ENCODE results near the gene MRPS18A.

The MRPS18A gene

GRCh38 chr6:43687437-43688347 is at the start of gene MRPS18A:
Gene MRPS18A (minus strand): TSS chr6:43687791. CDS start chr6:43687779, 12 bp downstream.
- no peak for TF ChIP-seq CTCF (IDR thresholded peaks at IDR 0.05; ENCODE audit: extremely low read depth, insufficient read depth, missing control alignments)
- in situ Hi-C loops (cut with MboI; ENCODE audit: low pct_unique_long_range_greater_than_20kb, low sequenced_read_pairs, unreplicated experiment), result no loop called here
- peak; percentile 90 for DNase-seq (ENCODE audit: low spot score)

- DNase-seq (ENCODE audit: low spot score), result no peak
- in situ Hi-C loops (cut with MboI; ENCODE audit: low pct_unique_long_range_greater_than_20kb, low sequenced_read_pairs, unreplicated experiment), result no loop called here
- TF ChIP-seq CTCF (IDR thresholded peaks at IDR 0.05; ENCODE audit: extremely low read depth, insufficient read depth, missing control alignments), result no peak
Observed at GRCh38 chr6:43736844-43737243, 49.3 kb upstream of the MRPS18A start.

GRCh38 chr6:43736211-43736786 is 48.7 kb upstream of the MRPS18A start:
- no peak for DNase-seq (ENCODE audit: low spot score)
- in situ Hi-C loops (cut with MboI; ENCODE audit: low pct_unique_long_range_greater_than_20kb, low sequenced_read_pairs, unreplicated experiment), result no loop called here
- TF ChIP-seq CTCF (IDR thresholded peaks at IDR 0.05; ENCODE audit: extremely low read depth, insufficient read depth, missing control alignments), result no peak

DNA sequence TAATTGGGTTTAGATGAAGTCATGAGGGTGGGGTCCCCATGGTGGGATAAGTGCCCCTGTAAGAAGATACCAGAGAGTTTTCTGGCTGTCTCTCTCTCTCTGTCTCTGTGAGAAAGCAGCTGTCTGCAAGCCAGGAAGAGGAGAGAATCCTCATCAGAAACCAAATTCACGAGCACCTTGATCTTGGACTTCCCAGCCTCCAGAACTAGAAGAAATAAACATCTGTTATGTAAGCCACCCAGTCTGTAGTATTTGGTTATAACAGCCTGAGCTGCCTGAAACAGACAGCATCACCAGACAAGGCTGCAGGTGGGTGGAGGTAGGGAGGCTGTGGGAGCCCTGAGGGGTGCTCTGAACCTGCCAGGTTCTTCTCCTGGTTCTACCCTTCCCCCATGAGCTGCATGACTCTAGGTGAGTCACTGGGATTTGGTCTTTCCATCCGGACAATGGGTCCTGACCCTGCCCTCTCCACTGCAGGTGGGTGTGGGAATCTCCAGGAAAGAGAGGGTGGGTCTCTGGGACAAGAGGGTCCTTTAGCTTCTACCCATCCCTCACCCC is 48.1 kb upstream of the MRPS18A start:
- in situ Hi-C loops (cut with MboI; ENCODE audit: low pct_unique_long_range_greater_than_20kb, low sequenced_read_pairs, unreplicated experiment), result no loop called here
- no peak for DNase-seq (ENCODE audit: low spot score)
- no peak for TF ChIP-seq CTCF (IDR thresholded peaks at IDR 0.05; ENCODE audit: extremely low read depth, insufficient read depth, missing control alignments)

DNA sequence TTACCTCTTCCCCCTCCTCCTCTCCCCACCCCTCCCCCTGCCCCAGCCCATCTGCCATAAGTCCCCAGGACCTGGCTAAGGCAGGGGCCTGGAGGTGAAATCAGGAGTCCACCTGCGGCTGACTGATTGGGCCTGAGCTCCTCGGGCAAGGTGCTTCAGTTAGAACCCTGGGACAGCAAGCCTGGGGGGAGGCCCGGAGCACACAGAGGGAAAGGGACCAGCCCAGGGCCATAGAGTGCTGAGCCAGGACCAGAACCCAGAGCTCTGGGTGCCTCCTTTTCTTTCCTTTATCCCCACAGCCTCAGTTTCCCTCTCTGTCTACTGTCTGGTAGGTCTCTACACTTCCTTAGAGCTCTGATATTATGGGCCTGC is 46.7 kb upstream of the MRPS18A start:
- in situ Hi-C loops (cut with MboI; ENCODE audit: low pct_unique_long_range_greater_than_20kb, low sequenced_read_pairs, unreplicated experiment), result no loop called here
- no peak for DNase-seq (ENCODE audit: low spot score)
- TF ChIP-seq CTCF (IDR thresholded peaks at IDR 0.05; ENCODE audit: extremely low read depth, insufficient read depth, missing control alignments), result no peak

DNA sequence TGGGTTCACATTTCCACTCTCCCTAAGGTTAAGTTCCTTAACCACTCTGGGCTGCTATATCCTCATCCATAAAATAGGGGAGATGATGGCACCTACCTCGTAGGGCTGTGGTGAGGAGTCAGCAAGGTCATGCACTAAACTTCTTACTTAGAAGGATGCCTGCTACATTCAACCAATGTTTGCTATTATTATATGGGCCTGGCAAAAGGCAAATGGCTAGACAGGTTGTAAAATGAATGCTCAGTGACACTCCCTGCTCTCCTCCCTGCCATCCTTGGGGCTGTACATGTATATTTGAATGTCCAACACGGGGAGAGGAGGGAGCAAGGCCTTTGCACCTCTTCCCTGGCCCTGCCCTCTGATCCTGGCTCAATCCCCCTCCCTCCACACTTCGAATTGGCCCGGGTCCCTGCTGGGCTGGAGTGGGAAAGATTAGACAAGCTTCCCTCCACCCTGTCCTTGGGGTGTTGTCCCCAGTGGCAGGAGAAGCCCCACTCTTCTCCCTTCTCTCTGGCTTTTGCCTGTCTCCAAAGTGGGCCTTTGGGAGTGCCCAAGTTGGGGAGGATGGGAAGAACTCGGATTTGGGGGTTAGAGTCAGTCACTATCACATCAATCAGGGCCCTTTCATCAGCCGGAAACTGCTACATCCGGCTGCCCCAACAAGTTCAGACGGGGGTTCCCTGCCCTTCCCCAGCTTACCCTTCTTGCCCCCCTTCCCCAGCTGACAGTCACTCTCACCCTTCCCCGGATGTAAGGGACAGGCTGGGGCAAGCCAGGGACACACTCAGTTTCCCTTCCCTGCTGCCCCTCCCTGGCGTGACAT is 46.1 kb upstream of the MRPS18A start:
- DNase-seq (ENCODE audit: low spot score), result peak; percentile 56
- no peak for TF ChIP-seq CTCF (IDR thresholded peaks at IDR 0.05; ENCODE audit: extremely low read depth, insufficient read depth, missing control alignments)
- in situ Hi-C loops (cut with MboI; ENCODE audit: low pct_unique_long_range_greater_than_20kb, low sequenced_read_pairs, unreplicated experiment), result no loop called here
